ENCODE measurements around the gene MYH8.

The MYH8 gene
- total RNA-seq, result 0 to 0.16 (median 0) reads per million in 18 experiments

GRCh38 chr17:10421900-10422542, at the start of gene MYH8:
Gene MYH8, minus strand, starts transcription at chr17:10421950. Its CDS starts 1,723 bp downstream, at chr17:10420227.
- DNase-seq, result no peak

- no peak for DNase-seq
Measured at GRCh38 chr17:10469459-10469858, 47.7 kb upstream of the MYH8 start, which contains the start of gene MYH4. Gene MYH4, minus strand, starts transcription at chr17:10469559. Its CDS starts 2,814 bp downstream, at chr17:10466745.

- no peak for DNase-seq
Measured at GRCh38 chr17:10463402-10463801, 41.7 kb upstream of the MYH8 start.

GRCh38 chr17:10460062-10460461, 38.3 kb upstream of the MYH8 start:
- DNase-seq, result no peak

- DNase-seq, result no peak
Measured at GRCh38 chr17:10458701-10459100, 37.0 kb upstream of the MYH8 start.

- DNase-seq, result no peak
Measured at GRCh38 chr17:10457952-10458351, 36.2 kb upstream of the MYH8 start.

- DNase-seq, result no peak
Measured at GRCh38 chr17:10447026-10447931, 25.5 kb upstream of the MYH8 start.

- DNase-seq, result no peak
Measured at GRCh38 chr17:10439816-10440215, 18.1 kb upstream of the MYH8 start.

- no peak for DNase-seq
Measured at GRCh38 chr17:10435096-10435495, 13.3 kb upstream of the MYH8 start.

- no peak for DNase-seq
Measured at GRCh38 chr17:10429421-10430045, 7.8 kb upstream of the MYH8 start.

GRCh38 chr17:10428781-10429180, 7.0 kb upstream of the MYH8 start:
- DNase-seq, result no peak

GRCh38 chr17:10421211-10421610, 539 bp downstream of the MYH8 start:
- no peak for DNase-seq

- DNase-seq, result no peak
Measured at GRCh38 chr17:10420811-10421210, 939 bp downstream of the MYH8 start.

GRCh38 chr17:10417431-10417830, 4.3 kb downstream of the MYH8 start:
- no peak for DNase-seq

GRCh38 chr17:10415161-10415560, 6.6 kb downstream of the MYH8 start:
- DNase-seq, result no peak

- no peak for DNase-seq
Measured at GRCh38 chr17:10403589-10403988, 18.2 kb downstream of the MYH8 start.

GRCh38 chr17:10398352-10398751, 23.4 kb downstream of the MYH8 start:
- no peak for DNase-seq

- no peak for DNase-seq
Measured at GRCh38 chr17:10396524-10397163, 25.1 kb downstream of the MYH8 start.

- no peak for DNase-seq
Measured at GRCh38 chr17:10394201-10394887, 27.4 kb downstream of the MYH8 start.

GRCh38 chr17:10392880-10393279, 28.9 kb downstream of the MYH8 start:
- DNase-seq, result no peak

GRCh38 chr17:10385871-10386270, 35.9 kb downstream of the MYH8 start:
- DNase-seq, result no peak

- no peak for DNase-seq
Measured at GRCh38 chr17:10384175-10384574, 37.6 kb downstream of the MYH8 start.

Measured in inflammatory macrophage (primary cell).